WTC11 (cell line): ENCODE results near the gene EWSR1. TPM values are rescaled to one million over a fixed set of nuclear protein-coding genes. Genes with fewer than 3 reads are reported as not detected.

ENCODE experiments used
- ATF1 ChIP-seq: sonication (generic); formaldehyde crosslinking; IDR thresholded peaks from 2 replicates; pipeline ENCODE4 v1.8.1; 2023; ENCODE audit warnings: mild to moderate bottlenecking, moderate library complexity, missing genetic modification reagents
- CBFB ChIP-seq: sonication (generic); formaldehyde crosslinking; IDR thresholded peaks from 2 replicates; pipeline ENCODE4 v1.8.1; 2022; ENCODE audit warnings: mild to moderate bottlenecking, low read depth, missing genetic modification reagents
- CREB1 ChIP-seq: sonication (generic); formaldehyde crosslinking; IDR thresholded peaks from 2 replicates; pipeline ENCODE4 v1.8.0; 2023; ENCODE audit warnings: mild to moderate bottlenecking, missing genetic modification reagents
- ESRRA ChIP-seq: sonication (generic); formaldehyde crosslinking; IDR thresholded peaks from 2 replicates; pipeline ENCODE4 v1.8.1; 2022; ENCODE audit warnings: mild to moderate bottlenecking, missing genetic modification reagents, borderline replicate concordance
- ETV6 ChIP-seq: sonication (generic); formaldehyde crosslinking; IDR thresholded peaks from 2 replicates; pipeline ENCODE4 v1.8.1; 2022; ENCODE audit warnings: mild to moderate bottlenecking, missing genetic modification reagents
- GTF2I ChIP-seq: fragments of 250-450 bp; sonication (Bioruptor Pico); conservative IDR thresholded peaks from 2 replicates; pipeline ENCODE4 v1.4.0; 2021; ENCODE audit warnings: mild to moderate bottlenecking
- IRF1 ChIP-seq: sonication (generic); formaldehyde crosslinking; IDR thresholded peaks from 2 replicates; pipeline ENCODE4 v1.8.0; 2023; ENCODE audit warnings: missing genetic modification reagents
- IRF2 ChIP-seq: sonication (generic); formaldehyde crosslinking; IDR thresholded peaks from 2 replicates; pipeline ENCODE4 v1.8.0; 2022; ENCODE audit warnings: low read depth, missing genetic modification reagents, borderline replicate concordance
- JAZF1 ChIP-seq: fragments of 250-450 bp; sonication (Bioruptor Pico); IDR thresholded peaks from 2 replicates; pipeline ENCODE4 v1.9.0; 2021; ENCODE audit warnings: moderate library complexity, mild to moderate bottlenecking, inconsistent platforms
- MAX ChIP-seq: sonication (generic); formaldehyde crosslinking; IDR thresholded peaks from 2 replicates; pipeline ENCODE4 v1.8.0; 2022; ENCODE audit warnings: mild to moderate bottlenecking, missing genetic modification reagents
- MLX ChIP-seq: sonication (generic); formaldehyde crosslinking; IDR thresholded peaks from 2 replicates; pipeline ENCODE4 v1.8.1; 2023; ENCODE audit warnings: mild to moderate bottlenecking, missing genetic modification reagents, moderate library complexity
- NR2C2 ChIP-seq: sonication (generic); formaldehyde crosslinking; IDR thresholded peaks from 2 replicates; pipeline ENCODE4 v1.8.0; 2022; ENCODE audit warnings: mild to moderate bottlenecking, missing genetic modification reagents
- NR3C1 ChIP-seq: sonication (generic); formaldehyde crosslinking; conservative IDR thresholded peaks from 2 replicates; pipeline ENCODE4 v1.8.1; 2023; ENCODE audit warnings: low read depth, mild to moderate bottlenecking, missing genetic modification reagents
- PRRX2 ChIP-seq: fragments of 250-450 bp; sonication (Bioruptor Pico); IDR thresholded peaks from 2 replicates; pipeline ENCODE4 v1.8.0; 2021; ENCODE audit warnings: mild to moderate bottlenecking
- USF2 ChIP-seq: sonication (generic); formaldehyde crosslinking; IDR thresholded peaks from 2 replicates; pipeline ENCODE4 v1.8.1; 2023; ENCODE audit warnings: mild to moderate bottlenecking, missing genetic modification reagents, moderate library complexity
- ZBTB21 ChIP-seq: sonication (generic); formaldehyde crosslinking; IDR thresholded peaks from 2 replicates; pipeline ENCODE4 v1.8.1; 2023; ENCODE audit warnings: mild to moderate bottlenecking, missing genetic modification reagents, borderline replicate concordance
- ZNF317 ChIP-seq: sonication (generic); formaldehyde crosslinking; IDR thresholded peaks from 2 replicates; pipeline ENCODE4 v1.8.1; 2023; ENCODE audit warnings: low read depth, mild to moderate bottlenecking, moderate library complexity, missing genetic modification reagents, borderline replicate concordance
- ZNF396 ChIP-seq: fragments of 250-450 bp; sonication (Bioruptor Pico); IDR thresholded peaks from 2 replicates; pipeline ENCODE4 v1.8.0; 2021; ENCODE audit warnings: mild to moderate bottlenecking, moderate library complexity, borderline replicate concordance
- ZNF423 ChIP-seq: fragments of 250-450 bp; sonication (Bioruptor Pico); IDR thresholded peaks from 2 replicates; pipeline ENCODE4 v2.1.2; 2022; ENCODE audit warnings: mild to moderate bottlenecking, moderate library complexity
- ZNF671 ChIP-seq: fragments of 250-450 bp; sonication (Bioruptor Pico); IDR thresholded peaks from 2 replicates; pipeline ENCODE4 v1.8.0; 2021; ENCODE audit warnings: mild to moderate bottlenecking
- total RNA-seq: library from RNA; stranded (reverse); gene quantifications from 3 replicates; pipeline ENCODE4 v1.2.3, GENCODE V29; 2021
- TF ChIP-seq, protein P1 (sequence below): sonication (generic); formaldehyde crosslinking; IDR thresholded peaks from 2 replicates; pipeline ENCODE4 v1.8.1; 2022; ENCODE audit warnings: mild to moderate bottlenecking, missing genetic modification reagents, moderate library complexity, borderline replicate concordance
- TF ChIP-seq, protein P2 (sequence below): sonication (generic); formaldehyde crosslinking; IDR thresholded peaks from 2 replicates; pipeline ENCODE4 v1.8.1; 2023; ENCODE audit warnings: mild to moderate bottlenecking, moderate library complexity, missing genetic modification reagents
- TF ChIP-seq, protein P3 (sequence below): fragments of 250-450 bp; sonication (Bioruptor Pico); IDR thresholded peaks from 2 replicates; pipeline ENCODE4 v1.8.0; 2021; ENCODE audit warnings: mild to moderate bottlenecking
- TF ChIP-seq, protein P4 (sequence below): sonication (generic); formaldehyde crosslinking; IDR thresholded peaks from 2 replicates; pipeline ENCODE4 v1.8.1; 2023; ENCODE audit warnings: mild to moderate bottlenecking, missing genetic modification reagents
- TF ChIP-seq, protein P5 (sequence below): fragments of 250-450 bp; sonication (Bioruptor Pico); IDR thresholded peaks from 2 replicates; pipeline ENCODE4 v1.9.0; 2021; ENCODE audit warnings: mild to moderate bottlenecking, borderline replicate concordance
- TF ChIP-seq, protein P6 (sequence below): sonication (generic); formaldehyde crosslinking; IDR thresholded peaks from 2 replicates; pipeline ENCODE4 v1.8.0; 2022; ENCODE audit warnings: mild to moderate bottlenecking, missing genetic modification reagents

The EWSR1 gene
- total RNA-seq, 1 experiment from 2014 or later: 377 TPM

GRCh38 chr22:29313126-29313575 lies 45.1 kb downstream of the EWSR1 start (continued):
- TF ChIP-seq ESRRA (CRISPR knock-in tag) (peak; percentile 98), IRF2 (CRISPR knock-in tag) (no peak), MAX (CRISPR knock-in tag) (peak; percentile 100), JAZF1 (CRISPR knock-in tag) (no peak), ETV6 (CRISPR knock-in tag) (peak; percentile 99), PRRX2 (CRISPR knock-in tag) (no peak), ZNF671 (CRISPR knock-in tag) (no peak), CBFB (peak; percentile 98), ZNF423 (CRISPR knock-in tag) (no peak), ATF1 (peak; percentile 94; the same call in 1 of the 2 replicates), ZBTB21 (peak; percentile 96), IRF1 (CRISPR knock-in tag) (peak; percentile 97), GTF2I (CRISPR knock-in tag) (no peak), USF2 (CRISPR knock-in tag) (peak; percentile 95), CREB1 (CRISPR knock-in tag) (peak; percentile 96), NR3C1 (CRISPR knock-in tag) (peak; percentile 97), MLX (CRISPR knock-in tag) (peak; percentile 97), ZNF317 (CRISPR knock-in tag) (peak; percentile 47; the same call in 1 of the 2 replicates), ZNF396 (no peak), NR2C2 (CRISPR knock-in tag) (peak; percentile 84)
- TF ChIP-seq, protein P1, sequence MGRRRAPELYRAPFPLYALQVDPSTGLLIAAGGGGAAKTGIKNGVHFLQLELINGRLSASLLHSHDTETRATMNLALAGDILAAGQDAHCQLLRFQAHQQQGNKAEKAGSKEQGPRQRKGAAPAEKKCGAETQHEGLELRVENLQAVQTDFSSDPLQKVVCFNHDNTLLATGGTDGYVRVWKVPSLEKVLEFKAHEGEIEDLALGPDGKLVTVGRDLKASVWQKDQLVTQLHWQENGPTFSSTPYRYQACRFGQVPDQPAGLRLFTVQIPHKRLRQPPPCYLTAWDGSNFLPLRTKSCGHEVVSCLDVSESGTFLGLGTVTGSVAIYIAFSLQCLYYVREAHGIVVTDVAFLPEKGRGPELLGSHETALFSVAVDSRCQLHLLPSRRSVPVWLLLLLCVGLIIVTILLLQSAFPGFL (CRISPR knock-in tag): peak; percentile 71; the same call in 1 of the 2 replicates
- TF ChIP-seq, protein P2, sequence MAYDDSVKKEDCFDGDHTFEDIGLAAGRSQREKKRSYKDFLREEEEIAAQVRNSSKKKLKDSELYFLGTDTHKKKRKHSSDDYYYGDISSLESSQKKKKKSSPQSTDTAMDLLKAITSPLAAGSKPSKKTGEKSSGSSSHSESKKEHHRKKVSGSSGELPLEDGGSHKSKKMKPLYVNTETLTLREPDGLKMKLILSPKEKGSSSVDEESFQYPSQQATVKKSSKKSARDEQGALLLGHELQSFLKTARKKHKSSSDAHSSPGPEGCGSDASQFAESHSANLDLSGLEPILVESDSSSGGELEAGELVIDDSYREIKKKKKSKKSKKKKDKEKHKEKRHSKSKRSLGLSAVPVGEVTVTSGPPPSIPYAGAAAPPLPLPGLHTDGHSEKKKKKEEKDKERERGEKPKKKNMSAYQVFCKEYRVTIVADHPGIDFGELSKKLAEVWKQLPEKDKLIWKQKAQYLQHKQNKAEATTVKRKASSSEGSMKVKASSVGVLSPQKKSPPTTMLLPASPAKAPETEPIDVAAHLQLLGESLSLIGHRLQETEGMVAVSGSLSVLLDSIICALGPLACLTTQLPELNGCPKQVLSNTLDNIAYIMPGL (CRISPR knock-in tag): peak; percentile 99
- TF ChIP-seq, protein P3, sequence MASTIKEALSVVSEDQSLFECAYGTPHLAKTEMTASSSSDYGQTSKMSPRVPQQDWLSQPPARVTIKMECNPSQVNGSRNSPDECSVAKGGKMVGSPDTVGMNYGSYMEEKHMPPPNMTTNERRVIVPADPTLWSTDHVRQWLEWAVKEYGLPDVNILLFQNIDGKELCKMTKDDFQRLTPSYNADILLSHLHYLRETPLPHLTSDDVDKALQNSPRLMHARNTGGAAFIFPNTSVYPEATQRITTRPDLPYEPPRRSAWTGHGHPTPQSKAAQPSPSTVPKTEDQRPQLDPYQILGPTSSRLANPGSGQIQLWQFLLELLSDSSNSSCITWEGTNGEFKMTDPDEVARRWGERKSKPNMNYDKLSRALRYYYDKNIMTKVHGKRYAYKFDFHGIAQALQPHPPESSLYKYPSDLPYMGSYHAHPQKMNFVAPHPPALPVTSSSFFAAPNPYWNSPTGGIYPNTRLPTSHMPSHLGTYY: no peak
- TF ChIP-seq, protein P4, sequence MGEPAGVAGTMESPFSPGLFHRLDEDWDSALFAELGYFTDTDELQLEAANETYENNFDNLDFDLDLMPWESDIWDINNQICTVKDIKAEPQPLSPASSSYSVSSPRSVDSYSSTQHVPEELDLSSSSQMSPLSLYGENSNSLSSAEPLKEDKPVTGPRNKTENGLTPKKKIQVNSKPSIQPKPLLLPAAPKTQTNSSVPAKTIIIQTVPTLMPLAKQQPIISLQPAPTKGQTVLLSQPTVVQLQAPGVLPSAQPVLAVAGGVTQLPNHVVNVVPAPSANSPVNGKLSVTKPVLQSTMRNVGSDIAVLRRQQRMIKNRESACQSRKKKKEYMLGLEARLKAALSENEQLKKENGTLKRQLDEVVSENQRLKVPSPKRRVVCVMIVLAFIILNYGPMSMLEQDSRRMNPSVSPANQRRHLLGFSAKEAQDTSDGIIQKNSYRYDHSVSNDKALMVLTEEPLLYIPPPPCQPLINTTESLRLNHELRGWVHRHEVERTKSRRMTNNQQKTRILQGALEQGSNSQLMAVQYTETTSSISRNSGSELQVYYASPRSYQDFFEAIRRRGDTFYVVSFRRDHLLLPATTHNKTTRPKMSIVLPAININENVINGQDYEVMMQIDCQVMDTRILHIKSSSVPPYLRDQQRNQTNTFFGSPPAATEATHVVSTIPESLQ (CRISPR knock-in tag): no peak
- TF ChIP-seq, protein P5, sequence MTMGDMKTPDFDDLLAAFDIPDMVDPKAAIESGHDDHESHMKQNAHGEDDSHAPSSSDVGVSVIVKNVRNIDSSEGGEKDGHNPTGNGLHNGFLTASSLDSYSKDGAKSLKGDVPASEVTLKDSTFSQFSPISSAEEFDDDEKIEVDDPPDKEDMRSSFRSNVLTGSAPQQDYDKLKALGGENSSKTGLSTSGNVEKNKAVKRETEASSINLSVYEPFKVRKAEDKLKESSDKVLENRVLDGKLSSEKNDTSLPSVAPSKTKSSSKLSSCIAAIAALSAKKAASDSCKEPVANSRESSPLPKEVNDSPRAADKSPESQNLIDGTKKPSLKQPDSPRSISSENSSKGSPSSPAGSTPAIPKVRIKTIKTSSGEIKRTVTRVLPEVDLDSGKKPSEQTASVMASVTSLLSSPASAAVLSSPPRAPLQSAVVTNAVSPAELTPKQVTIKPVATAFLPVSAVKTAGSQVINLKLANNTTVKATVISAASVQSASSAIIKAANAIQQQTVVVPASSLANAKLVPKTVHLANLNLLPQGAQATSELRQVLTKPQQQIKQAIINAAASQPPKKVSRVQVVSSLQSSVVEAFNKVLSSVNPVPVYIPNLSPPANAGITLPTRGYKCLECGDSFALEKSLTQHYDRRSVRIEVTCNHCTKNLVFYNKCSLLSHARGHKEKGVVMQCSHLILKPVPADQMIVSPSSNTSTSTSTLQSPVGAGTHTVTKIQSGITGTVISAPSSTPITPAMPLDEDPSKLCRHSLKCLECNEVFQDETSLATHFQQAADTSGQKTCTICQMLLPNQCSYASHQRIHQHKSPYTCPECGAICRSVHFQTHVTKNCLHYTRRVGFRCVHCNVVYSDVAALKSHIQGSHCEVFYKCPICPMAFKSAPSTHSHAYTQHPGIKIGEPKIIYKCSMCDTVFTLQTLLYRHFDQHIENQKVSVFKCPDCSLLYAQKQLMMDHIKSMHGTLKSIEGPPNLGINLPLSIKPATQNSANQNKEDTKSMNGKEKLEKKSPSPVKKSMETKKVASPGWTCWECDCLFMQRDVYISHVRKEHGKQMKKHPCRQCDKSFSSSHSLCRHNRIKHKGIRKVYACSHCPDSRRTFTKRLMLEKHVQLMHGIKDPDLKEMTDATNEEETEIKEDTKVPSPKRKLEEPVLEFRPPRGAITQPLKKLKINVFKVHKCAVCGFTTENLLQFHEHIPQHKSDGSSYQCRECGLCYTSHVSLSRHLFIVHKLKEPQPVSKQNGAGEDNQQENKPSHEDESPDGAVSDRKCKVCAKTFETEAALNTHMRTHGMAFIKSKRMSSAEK (CRISPR knock-in tag): peak; percentile 54; the same call in 1 of the 2 replicates
- TF ChIP-seq, protein P6, sequence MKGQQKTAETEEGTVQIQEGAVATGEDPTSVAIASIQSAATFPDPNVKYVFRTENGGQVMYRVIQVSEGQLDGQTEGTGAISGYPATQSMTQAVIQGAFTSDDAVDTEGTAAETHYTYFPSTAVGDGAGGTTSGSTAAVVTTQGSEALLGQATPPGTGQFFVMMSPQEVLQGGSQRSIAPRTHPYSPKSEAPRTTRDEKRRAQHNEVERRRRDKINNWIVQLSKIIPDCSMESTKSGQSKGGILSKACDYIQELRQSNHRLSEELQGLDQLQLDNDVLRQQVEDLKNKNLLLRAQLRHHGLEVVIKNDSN: peak; percentile 96
